B cell (primary cell): ENCODE results near the gene NXPH2. TPM values are rescaled to one million over a fixed set of nuclear protein-coding genes. Genes with fewer than 3 reads are reported as not detected.

Experiments
- ATAC-seq: fragments of 200-7000 bp; cut with Tn5 transposase; one replicate; pipeline ENCODE4 v1.10.0; 2021; ENCODE audit warnings: low read depth, mild to moderate bottlenecking, moderate number of reproducible peaks, moderate library complexity
- CTCF ChIA-PET: fragments of 350-600 bp; sonication (Branson Sonifier 250); formaldehyde crosslinking; loops from one replicate; lab custom pipeline; 2021; ENCODE audit warnings: antibody characterized with exemption, inconsistent platforms; lab: Charles Lee
- POLR2A ChIA-PET: fragments of 350-600 bp; sonication (Branson Sonifier 250); formaldehyde crosslinking; loops from one replicate; lab custom pipeline; 2021; ENCODE audit warnings: antibody characterized with exemption; lab: Charles Lee
- DNase-seq: peaks from one replicate; pipeline ENCODE4 v3.0.0; 2013
- H2AFZ ChIP-seq: 2 replicates; pipeline ENCODE4 v1.6.1; 2012; ENCODE audit warnings: mild to moderate bottlenecking, low read depth, low read length; ENCODE audit not compliant: insufficient read depth, poor library complexity, severe bottlenecking
- H3K27ac ChIP-seq, 2 donors: 1 replicate in 1 of 2; 2 replicates in 1 of 2; pipeline ENCODE4 v1.5.1; 2012 to 2013; ENCODE audit warnings: low read length in 2 of 2, mild to moderate bottlenecking in 2 of 2, moderate library complexity in 1 of 2
- H3K27me3 ChIP-seq, 4 experiments: fragments of 200-600 bp in 1 of 4; sonication (generic) in 1 of 4; replicated peaks in 1 of 4; 1 replicate in 2 of 4; 2 replicates in 2 of 4; pipeline versions ENCODE4 v1.6.1 to v1.7.0; 2013 to 2016; ENCODE audit warnings: low read length in 3 of 4, mild to moderate bottlenecking in 2 of 4, mixed read lengths in 1 of 4, moderate library complexity in 1 of 4; ENCODE audit not compliant: insufficient read depth in 4 of 4, control insufficient read depth in 3 of 4; ENCODE audit errors: control extremely low read depth in 1 of 4
- H3K36me3 ChIP-seq, 2 experiments: replicated peaks in 1 of 2; 1 replicate in 1 of 2; 2 replicates in 1 of 2; pipeline versions ENCODE4 v1.6.1 to v1.7.1; 2013; ENCODE audit warnings: low read length in 1 of 2; ENCODE audit not compliant: insufficient read depth in 2 of 2, control insufficient read depth in 1 of 2; ENCODE audit errors: control extremely low read depth in 1 of 2, extremely low read depth in 1 of 2
- H3K4me1 ChIP-seq, 2 donors: fragments of 200-600 bp in 1 of 2; sonication (generic) in 1 of 2; 1 replicate in 1 of 2; 2 replicates in 1 of 2; pipeline versions ENCODE4 v1.5.1 to v1.6.1; 2013 to 2017; ENCODE audit warnings: low read length in 2 of 2; ENCODE audit not compliant: control insufficient read depth in 2 of 2, insufficient read depth in 2 of 2
- H3K4me2 ChIP-seq: replicated peaks from 2 replicates; pipeline ENCODE3; 2012; ENCODE audit warnings: mild to moderate bottlenecking, low read depth, low read length; ENCODE audit not compliant: poor library complexity, severe bottlenecking
- H3K4me3 ChIP-seq, 5 experiments: fragments of 200-600 bp in 1 of 5; sonication (generic) in 1 of 5; 1 replicate in 3 of 5; 2 replicates in 2 of 5; pipeline versions ENCODE4 v1.5.1 to v1.7.0; 2011 to 2016; ENCODE audit warnings: low read length in 4 of 5, mild to moderate bottlenecking in 4 of 5, low read depth in 2 of 5, control low read depth in 1 of 5, moderate library complexity in 1 of 5; ENCODE audit not compliant: insufficient read depth in 1 of 5; ENCODE audit errors: control extremely low read depth in 1 of 5, extremely low read depth in 1 of 5
- H3K79me2 ChIP-seq: fragments of 200-600 bp; sonication (generic); one replicate; pipeline ENCODE4 v1.6.0; 2016; ENCODE audit warnings: low read length; ENCODE audit not compliant: control insufficient read depth, insufficient read depth
- H3K9ac ChIP-seq: fragments of 200-600 bp; sonication (generic); 2 replicates; pipeline ENCODE4 v1.6.1; 2017; ENCODE audit warnings: mild to moderate bottlenecking, low read length, moderate library complexity
- H3K9me3 ChIP-seq, 3 donors: one replicate each; pipeline versions ENCODE4 v1.6.1 to v1.7.1; 2013; ENCODE audit warnings: low read length in 2 of 3; ENCODE audit not compliant: control insufficient read depth in 2 of 3, insufficient read depth in 1 of 3; ENCODE audit errors: control extremely low read depth in 1 of 3
- H4K20me1 ChIP-seq: 2 replicates; pipeline ENCODE4 v1.6.0; 2012; ENCODE audit warnings: mild to moderate bottlenecking, low read length; ENCODE audit not compliant: insufficient read depth, control insufficient read depth, poor library complexity, severe bottlenecking
- H3K27ac Mint-ChIP-seq: one replicate; pipeline ENCODE4 v1.8.0; 2021; ENCODE audit warnings: mixed read lengths
- H3K27me3 Mint-ChIP-seq: one replicate; pipeline ENCODE4 v1.8.0; 2021; ENCODE audit warnings: mixed read lengths
- H3K4me1 Mint-ChIP-seq: one replicate; pipeline ENCODE4 v1.8.0; 2021; ENCODE audit warnings: mixed read lengths
- H3K4me3 Mint-ChIP-seq: one replicate; pipeline ENCODE4 v1.8.0; 2021; ENCODE audit warnings: mixed read lengths
- H3K9me3 Mint-ChIP-seq: one replicate; pipeline ENCODE4 v1.8.0; 2022; ENCODE audit warnings: mixed read lengths; ENCODE audit not compliant: insufficient read depth
- CTCF ChIP-seq: fragments of 200-600 bp; IDR thresholded peaks from one replicate; pipeline ENCODE4 v1.8.0; 2022; ENCODE audit warnings: antibody characterized with exemption, mild to moderate bottlenecking
- EZH2 ChIP-seq: IDR thresholded peaks from 2 replicates; pipeline ENCODE4 v1.6.1; 2012; ENCODE audit warnings: borderline replicate concordance, low read depth, mild to moderate bottlenecking, moderate library complexity, low read length; ENCODE audit not compliant: insufficient read depth, poor library complexity, severe bottlenecking
- whole genome bisulfite sequencing: methylation state at CpG from one replicate; pipeline ENCODE4 v1.1.5; 2013; ENCODE audit warnings: missing lambda C conversion rate; ENCODE audit not compliant: insufficient coverage; 5-methylcytosine and 5-hydroxymethylcytosine counted together
- intact Hi-C: fragments of 100-400 bp; cut with micrococcal nuclease; formaldehyde crosslinking; loops from one replicate; pipeline ENCODE4 v1.10.0; 2022
- polyA plus RNA-seq: library from polyadenylated mRNA; depleted of rRNA; stranded (reverse); fragments of >200 nt; gene quantifications from 2 replicates; pipeline ENCODE4 v1.2.3, GENCODE V29; 2012
- total RNA-seq, 2 donors: library from RNA; stranded (reverse); fragments of 120-200 nt in 1 of 2; gene quantifications; 1 replicate in 1 of 2; 2 replicates in 1 of 2; pipeline versions ENCODE4 v1.2.3 to v1.2.4, GENCODE V29; 2013 to 2022

The NXPH2 gene
- total and polyA plus RNA-seq, 2 donors (not counting 1 experiment from before 2014, with no cell fraction given), result not detected

- H3K4me1 Mint-ChIP-seq, result no peaks in the 10 kb centered on the region
- POLR2A ChIA-PET, result no interaction called here
- CTCF ChIA-PET, result no interaction called here
- H3K27me3 Mint-ChIP-seq, result peaks cover 23% of the 10 kb centered on the region
- H2AFZ ChIP-seq, result no peak overlapping the region
- no peaks in the 10 kb centered on the region for H3K4me1 ChIP-seq
- H3K9me3 ChIP-seq, result no peaks in the 10 kb centered on the region
- 100% methylated on average over 1 of the region's 2 CpGs for WGBS
- no peak overlapping the region for H3K27ac ChIP-seq
- ATAC-seq (no peak), DNase-seq (no peak)
- H3K27me3 ChIP-seq, result no peaks in the 10 kb centered on the region
- no peak overlapping the region for H3K4me3 Mint-ChIP-seq
- H3K4me3 ChIP-seq, result no peak overlapping the region
- no peaks in the 10 kb centered on the region for H3K9me3 Mint-ChIP-seq
- TF ChIP-seq EZH2, result no peak
- no peak for TF ChIP-seq CTCF
- no peaks in the 10 kb centered on the region for H3K36me3 ChIP-seq
- intact Hi-C loops, result no loop called here
- no peak overlapping the region for H3K9ac ChIP-seq
- no peak overlapping the region for H3K27ac Mint-ChIP-seq
- no peak overlapping the region for H3K4me2 ChIP-seq
- H4K20me1 ChIP-seq, result no peaks in the 10 kb centered on the region
- H3K79me2 ChIP-seq, result no peaks in the 10 kb centered on the region
Observed at GRCh38 chr2:138630164-138630563, 150.0 kb downstream of the NXPH2 start.

- intact Hi-C loops, result no loop called here
Observed at GRCh38 chr2:138626148-138626547, 154.0 kb downstream of the NXPH2 start.

More at GRCh38 chr2:138626148-138626547, 154.0 kb downstream of the NXPH2 start:
- no peak overlapping the region for H3K27ac ChIP-seq
- no peaks in the 10 kb centered on the region for H4K20me1 ChIP-seq
- Mint-ChIP-seq H3K4me1 (no peaks in the 10 kb centered on the region), H3K9me3 (no peaks in the 10 kb centered on the region), H3K4me3 (no peak overlapping the region), H3K27ac (no peak overlapping the region), H3K27me3 (peaks cover 31% of the 10 kb centered on the region)
- H3K4me1 ChIP-seq, result no peaks in the 10 kb centered on the region
- no peak overlapping the region for H3K9ac ChIP-seq
- H3K9me3 ChIP-seq, result no peaks in the 10 kb centered on the region
- ChIA-PET CTCF (no interaction called here), POLR2A (no interaction called here)
- TF ChIP-seq CTCF (no peak), EZH2 (no peak)
- WGBS, result 83% methylated on average over 1 of the region's 1 CpG
- no peak overlapping the region for H3K4me2 ChIP-seq
- no peak overlapping the region for H2AFZ ChIP-seq
- H3K79me2 ChIP-seq, result no peaks in the 10 kb centered on the region
- H3K27me3 ChIP-seq, result no peaks in the 10 kb centered on the region
- no peak for ATAC-seq
- no peak overlapping the region for H3K4me3 ChIP-seq
- DNase-seq, result no peak
- H3K36me3 ChIP-seq, result no peaks in the 10 kb centered on the region
